OCI-LY1 (cell line): ENCODE measurements around the gene SUPT3H.

Experiments
- CTCF ChIP-seq: fragments of 200-600 bp; sonication (generic), shearing (Covaris generic); IDR thresholded peaks from 2 replicates; pipeline ENCODE4 v1.5.1; 2017; ENCODE audit warnings: mild to moderate bottlenecking, antibody characterized with exemption, low read length, moderate library complexity, mixed read lengths
- EZH2 ChIP-seq: fragments of 200-600 bp; sonication (generic), shearing (Covaris generic); IDR thresholded peaks from 2 replicates; pipeline ENCODE4 v1.8.0; 2017; ENCODE audit warnings: borderline replicate concordance, mixed run types, mild to moderate bottlenecking, antibody characterized with exemption, low read length, moderate library complexity, mixed read lengths

DNA sequence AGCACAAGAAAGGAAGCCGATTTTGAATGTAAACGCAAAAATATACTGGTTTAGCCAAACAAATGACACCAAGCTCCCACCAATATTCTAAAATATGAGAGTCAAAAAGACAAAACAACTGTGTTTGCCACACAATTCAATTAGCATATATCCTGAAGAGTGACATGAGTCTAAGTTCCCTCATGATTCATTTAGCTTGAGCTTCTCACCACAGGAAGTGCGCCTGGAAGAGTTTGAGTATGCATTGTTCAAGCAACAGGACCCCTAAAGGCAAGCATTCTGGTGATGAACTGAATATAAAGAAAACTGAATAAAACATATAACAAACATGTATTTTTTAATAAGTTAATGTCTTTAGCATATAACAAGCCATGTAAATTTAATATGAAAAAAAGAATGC is 164.8 kb downstream of the SUPT3H start:
- TF ChIP-seq EZH2: no peak
- no peak for TF ChIP-seq CTCF
